Omental fat pad (tissue), 4 donors: Measurements from ENCODE around the gene HOXC12. TPM values are rescaled to one million over a fixed set of nuclear protein-coding genes. Genes with fewer than 3 reads are reported as not detected.

Source experiments
- ATAC-seq: fragments of 150-250 bp; one replicate; pipeline ENCODE4 v1.9.1; 2016; ENCODE audit warnings: mild to moderate bottlenecking, moderate library complexity; ENCODE audit not compliant: low FRiP score
- DNase-seq: peaks from one replicate; pipeline ENCODE4 v3.0.0-alpha.2; 2019; ENCODE audit warnings: low spot score
- total RNA-seq, 4 donors: library from RNA; depleted of rRNA; stranded (reverse); fragments of >200 nt; gene quantifications; one replicate each; pipeline ENCODE4 v1.1.0, GENCODE V29; 2016
- TF ChIP-seq, protein P1 (sequence below), 3 donors: fragments of 450-650 bp; IDR thresholded peaks; one replicate each; pipeline ENCODE4 v1.5.1; 2016 to 2017; ENCODE audit warnings: antibody characterized with exemption in 3 of 3, mild to moderate bottlenecking in 3 of 3, moderate library complexity in 2 of 3

Gene HOXC12, protein sequence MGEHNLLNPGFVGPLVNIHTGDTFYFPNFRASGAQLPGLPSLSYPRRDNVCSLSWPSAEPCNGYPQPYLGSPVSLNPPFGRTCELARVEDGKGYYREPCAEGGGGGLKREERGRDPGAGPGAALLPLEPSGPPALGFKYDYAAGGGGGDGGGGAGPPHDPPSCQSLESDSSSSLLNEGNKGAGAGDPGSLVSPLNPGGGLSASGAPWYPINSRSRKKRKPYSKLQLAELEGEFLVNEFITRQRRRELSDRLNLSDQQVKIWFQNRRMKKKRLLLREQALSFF
- total RNA-seq: not detected

DNA sequence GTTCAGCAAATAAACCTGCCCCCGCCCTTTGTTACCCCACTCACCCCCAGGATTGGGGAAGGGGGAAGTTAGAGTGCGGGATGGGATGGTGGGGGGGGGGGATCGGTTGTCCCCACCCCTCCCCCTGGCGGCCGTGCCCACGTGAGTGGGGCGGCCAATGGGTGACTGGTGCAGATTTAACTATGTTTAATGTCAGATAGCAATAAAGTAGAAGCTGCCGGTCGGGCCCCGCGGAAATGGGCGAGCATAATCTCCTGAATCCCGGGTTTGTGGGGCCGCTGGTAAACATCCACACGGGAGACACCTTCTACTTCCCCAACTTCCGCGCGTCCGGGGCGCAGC lies at the start of gene HOXC12:
Gene HOXC12 (plus strand): TSS at position 210 of the 342 bp plus-strand sequence. CDS start 27 bp downstream, at position 237.
- TF ChIP-seq, protein P1, sequence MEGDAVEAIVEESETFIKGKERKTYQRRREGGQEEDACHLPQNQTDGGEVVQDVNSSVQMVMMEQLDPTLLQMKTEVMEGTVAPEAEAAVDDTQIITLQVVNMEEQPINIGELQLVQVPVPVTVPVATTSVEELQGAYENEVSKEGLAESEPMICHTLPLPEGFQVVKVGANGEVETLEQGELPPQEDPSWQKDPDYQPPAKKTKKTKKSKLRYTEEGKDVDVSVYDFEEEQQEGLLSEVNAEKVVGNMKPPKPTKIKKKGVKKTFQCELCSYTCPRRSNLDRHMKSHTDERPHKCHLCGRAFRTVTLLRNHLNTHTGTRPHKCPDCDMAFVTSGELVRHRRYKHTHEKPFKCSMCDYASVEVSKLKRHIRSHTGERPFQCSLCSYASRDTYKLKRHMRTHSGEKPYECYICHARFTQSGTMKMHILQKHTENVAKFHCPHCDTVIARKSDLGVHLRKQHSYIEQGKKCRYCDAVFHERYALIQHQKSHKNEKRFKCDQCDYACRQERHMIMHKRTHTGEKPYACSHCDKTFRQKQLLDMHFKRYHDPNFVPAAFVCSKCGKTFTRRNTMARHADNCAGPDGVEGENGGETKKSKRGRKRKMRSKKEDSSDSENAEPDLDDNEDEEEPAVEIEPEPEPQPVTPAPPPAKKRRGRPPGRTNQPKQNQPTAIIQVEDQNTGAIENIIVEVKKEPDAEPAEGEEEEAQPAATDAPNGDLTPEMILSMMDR (IDR thresholded peaks at IDR 0.05): no peak
- DNase-seq (no peak), ATAC-seq (no peak)

DNA sequence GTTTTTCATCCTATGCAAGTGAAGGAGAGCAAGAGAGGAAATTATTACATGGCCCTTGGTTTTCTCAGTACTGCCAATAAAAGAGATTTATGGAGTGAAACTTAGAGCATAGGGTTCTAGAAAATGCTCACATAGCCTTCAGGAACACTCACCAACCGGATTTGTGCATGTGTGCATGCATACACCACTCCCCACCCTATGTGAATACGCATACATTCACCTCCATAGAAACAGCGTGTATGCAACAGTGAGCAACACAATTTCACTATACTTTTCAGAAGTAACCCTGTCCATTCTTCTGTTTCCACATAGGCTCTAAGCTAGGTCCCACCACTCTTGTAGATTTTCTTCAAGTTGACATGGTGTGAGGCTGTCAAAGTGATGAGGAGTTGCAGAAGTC lies 47.6 kb upstream of the HOXC12 start:
- no peak for ATAC-seq

DNA sequence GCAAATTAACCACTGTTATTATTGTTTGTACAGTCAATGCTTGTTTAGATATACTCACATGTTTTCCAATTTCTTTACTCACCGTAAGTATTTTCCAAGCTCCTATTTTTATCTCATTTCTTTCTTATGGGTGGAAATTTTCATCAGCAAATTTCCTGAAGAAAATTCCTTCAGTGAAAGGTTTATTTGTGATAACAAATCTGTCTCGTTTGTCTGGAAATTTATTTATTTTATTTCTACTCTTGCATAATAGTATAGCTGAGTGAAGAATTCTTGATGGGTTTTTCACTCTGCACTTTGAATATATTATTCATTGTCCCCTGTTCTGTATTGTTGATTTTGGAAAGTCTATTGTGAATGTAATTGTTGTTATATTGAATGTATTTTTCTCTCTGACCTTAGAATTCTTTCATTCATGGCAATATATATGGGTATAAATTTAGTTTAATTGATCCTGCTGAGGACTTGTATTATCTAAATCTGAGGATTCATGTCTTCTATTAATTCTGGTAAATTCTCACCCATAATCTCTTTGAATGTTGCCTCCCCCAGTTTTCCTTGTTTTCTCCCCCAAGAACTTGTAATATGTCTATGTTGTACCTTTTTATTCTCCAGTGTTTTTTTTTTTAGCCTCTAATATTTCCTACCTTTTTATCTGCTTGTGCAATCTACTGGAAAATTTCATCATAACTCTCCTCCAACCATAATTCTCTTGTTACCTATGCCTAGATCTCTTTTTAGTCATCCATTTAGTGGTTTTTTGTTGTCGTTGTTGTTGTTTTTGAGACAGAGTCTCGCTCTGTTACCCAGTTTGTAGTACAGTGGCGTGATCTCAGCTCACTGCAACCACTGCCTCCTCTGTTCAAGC lies 37.7 kb upstream of the HOXC12 start:
- DNase-seq: no peak
- TF ChIP-seq, protein P1 (IDR thresholded peaks at IDR 0.05): no peak
- ATAC-seq: no peak

More for the DNA sequence above, 47.6 kb upstream of the HOXC12 start:
- TF ChIP-seq, protein P1 (IDR thresholded peaks at IDR 0.05): no peak
- no peak for DNase-seq

DNA sequence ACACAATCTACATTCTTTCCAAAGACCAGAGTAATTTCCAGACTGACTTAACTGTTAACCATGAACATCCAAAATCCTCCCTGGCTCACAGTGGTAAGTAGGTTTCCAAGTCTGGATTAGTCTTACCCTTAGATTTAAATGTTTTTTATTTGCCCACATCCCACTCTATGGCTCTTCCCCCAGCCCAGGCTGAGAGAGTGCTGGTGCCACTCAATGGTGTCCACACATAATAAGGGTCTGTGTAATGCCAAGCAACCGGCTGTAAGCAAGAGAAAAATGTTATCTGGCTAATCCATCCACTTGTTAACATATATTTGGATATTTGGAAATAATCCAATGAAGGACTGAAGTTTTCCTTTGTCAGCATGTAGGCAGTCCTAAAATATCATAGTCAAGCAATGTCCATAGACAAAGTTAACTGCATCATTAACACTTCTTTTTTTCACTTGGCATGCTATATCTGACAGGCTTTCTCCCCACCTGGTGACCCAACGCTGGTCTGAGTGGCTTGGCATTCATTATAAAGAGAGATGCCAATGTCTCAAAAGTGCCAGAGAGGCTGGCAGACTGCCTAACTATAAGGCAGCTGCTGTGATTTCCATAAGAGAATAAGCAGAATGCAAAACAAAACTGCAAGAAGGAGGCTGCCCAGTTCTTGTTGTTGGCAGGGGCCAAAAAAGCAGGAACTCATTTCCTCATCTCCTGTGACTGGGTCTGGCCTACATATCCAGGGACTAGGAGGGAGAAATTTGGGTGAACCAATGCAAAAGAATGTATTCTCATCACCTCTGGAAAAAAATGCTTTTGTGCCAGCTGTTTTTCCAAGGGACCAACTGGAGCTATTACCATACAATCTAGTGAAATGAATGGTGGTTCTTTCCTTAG lies 29.9 kb upstream of the HOXC12 start:
- DNase-seq (no peak), ATAC-seq (no peak)
- TF ChIP-seq, protein P1 (IDR thresholded peaks at IDR 0.05): no peak

DNA sequence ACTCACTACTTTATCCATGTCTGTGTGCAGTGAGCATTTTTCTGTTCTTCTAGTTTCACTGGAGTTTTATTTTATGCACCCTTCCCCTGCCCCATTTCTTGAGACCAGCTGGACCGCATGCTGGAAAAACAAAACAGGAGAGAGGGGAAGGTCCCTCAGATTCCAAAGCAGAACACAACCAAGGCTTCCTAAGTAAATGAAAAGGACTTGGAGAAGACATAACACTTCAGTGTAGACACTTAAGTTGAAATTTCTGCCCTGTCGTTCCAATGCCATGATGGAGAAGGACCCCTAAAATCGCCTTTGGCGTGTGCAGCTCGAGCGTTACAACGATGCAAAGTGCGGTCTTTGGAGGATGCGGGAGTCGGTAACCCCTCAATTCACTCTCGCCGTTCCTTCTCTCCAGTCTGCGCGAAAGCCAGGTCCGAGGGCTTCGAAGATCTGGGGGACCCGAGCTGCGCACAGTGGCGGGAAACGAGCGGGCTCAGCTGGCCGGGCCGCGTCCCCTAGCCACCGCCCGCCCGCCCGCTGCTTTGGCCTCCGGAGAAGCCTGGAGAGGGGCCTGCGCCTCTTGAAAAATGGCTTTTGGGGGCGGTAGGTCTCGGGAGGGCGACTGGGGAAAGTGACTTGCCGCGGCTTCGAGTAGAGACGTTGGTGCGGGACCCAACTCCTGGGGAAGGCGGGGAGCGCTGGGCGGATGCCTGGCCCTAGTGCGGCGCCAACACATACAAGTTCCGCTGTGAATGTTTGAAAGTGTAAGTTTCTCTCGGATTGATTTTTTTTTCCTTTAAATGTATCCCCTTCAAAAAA lies 27.3 kb upstream of the HOXC12 start:
- DNase-seq: no peak
- TF ChIP-seq, protein P1 (IDR thresholded peaks at IDR 0.05): no peak
- no peak for ATAC-seq
